Measurements from ENCODE around the gene UBE2E2.

UBE2E2 gene

GRCh38 chr3:23448998-23449537 lies 245.9 kb downstream of the UBE2E2 start:
- Histone ChIP-seq H3K4me1 (ENCODE audit: control insufficient read depth in 1 of 2, insufficient read depth in 1 of 2, low read depth in 1 of 2, low read length in 1 of 2) (no peaks in the 10 kb centered on the region), H3K27me3 (no peaks in the 10 kb centered on the region), H3K27ac (no peak overlapping the region), H3K9me3 (no peaks in the 10 kb centered on the region), H3K4me3 (ENCODE audit: low read depth in 1 of 2, low read length in 1 of 2) (no peak overlapping the region), H3K36me3 (no peaks in the 10 kb centered on the region)
- no peak for TF ChIP-seq CTCF (IDR thresholded peaks at IDR 0.05)

DNA sequence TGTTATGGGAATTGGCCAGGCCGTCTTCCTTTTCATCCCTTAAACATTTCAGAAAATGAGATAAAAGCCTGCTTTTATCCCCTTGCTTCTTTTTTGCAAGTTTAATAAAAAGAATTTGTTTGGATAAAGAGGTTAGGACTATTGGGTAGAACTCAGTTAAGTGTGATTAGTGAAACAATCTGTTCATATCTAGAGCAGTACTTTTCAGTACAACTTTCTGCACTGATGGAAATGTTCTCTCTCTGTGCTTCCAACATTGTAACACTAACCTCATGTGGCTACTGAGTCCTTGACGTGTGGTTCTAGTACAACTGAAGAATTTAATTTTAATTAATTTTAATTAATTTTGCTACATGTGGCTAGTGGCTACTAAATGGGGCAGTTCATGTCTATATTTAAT lies 246.9 kb downstream of the UBE2E2 start:
- no peak overlapping the region for H3K4me3 ChIP-seq (ENCODE audit: low read depth in 1 of 2, low read length in 1 of 2)
- H3K36me3 ChIP-seq: no peaks in the 10 kb centered on the region
- H3K27me3 ChIP-seq: no peaks in the 10 kb centered on the region
- no peak overlapping the region for H3K27ac ChIP-seq
- TF ChIP-seq CTCF (IDR thresholded peaks at IDR 0.05): no peak
- no peaks in the 10 kb centered on the region for H3K4me1 ChIP-seq (ENCODE audit: control insufficient read depth in 1 of 2, insufficient read depth in 1 of 2, low read depth in 1 of 2, low read length in 1 of 2)
- no peaks in the 10 kb centered on the region for H3K9me3 ChIP-seq

DNA sequence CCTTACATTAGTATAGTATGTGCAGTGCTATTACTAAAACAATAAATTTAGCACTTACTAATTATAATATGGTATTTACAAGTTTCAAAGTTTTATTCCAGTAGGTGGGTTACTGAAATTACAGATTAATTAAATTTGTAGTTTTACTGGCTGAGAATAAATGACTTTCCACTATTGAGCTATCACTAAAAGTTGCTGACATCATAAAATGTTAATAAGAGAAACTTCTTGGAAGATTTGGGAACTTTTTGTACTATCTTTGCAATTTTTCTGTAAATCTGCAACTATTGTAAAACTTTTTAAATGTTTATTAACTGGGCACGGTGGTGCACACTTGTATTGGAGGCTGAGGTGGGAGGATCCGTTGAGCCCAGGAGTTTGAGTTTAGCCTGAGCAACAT lies 247.7 kb downstream of the UBE2E2 start:
- H3K36me3 ChIP-seq: no peaks in the 10 kb centered on the region
- no peak for TF ChIP-seq CTCF (IDR thresholded peaks at IDR 0.05)
- H3K9me3 ChIP-seq: no peaks in the 10 kb centered on the region
- no peaks in the 10 kb centered on the region for H3K4me1 ChIP-seq (ENCODE audit: control insufficient read depth in 1 of 2, insufficient read depth in 1 of 2, low read depth in 1 of 2, low read length in 1 of 2)
- no peak overlapping the region for H3K27ac ChIP-seq
- no peaks in the 10 kb centered on the region for H3K27me3 ChIP-seq
- H3K4me3 ChIP-seq (ENCODE audit: low read depth in 1 of 2, low read length in 1 of 2): no peak overlapping the region

DNA sequence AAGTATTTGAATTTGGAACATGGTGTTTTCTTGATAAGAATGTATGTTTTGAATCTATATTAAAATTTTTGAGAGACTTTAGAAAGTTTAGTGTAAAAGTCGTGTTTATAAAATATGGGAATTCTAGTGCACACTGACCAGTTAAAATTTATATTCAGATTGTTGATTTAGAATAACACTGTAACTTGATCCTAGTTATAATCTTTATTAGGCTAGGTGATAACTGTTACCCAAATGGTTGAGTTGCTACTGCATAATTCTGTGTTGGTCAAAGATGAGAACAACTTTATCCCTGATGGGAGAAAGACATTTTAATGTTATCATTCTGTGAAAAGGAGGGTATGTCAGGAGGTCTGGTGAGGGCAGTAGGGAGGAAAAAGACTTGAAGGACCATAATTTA lies 249.3 kb downstream of the UBE2E2 start:
- H3K9me3 ChIP-seq: no peaks in the 10 kb centered on the region
- no peaks in the 10 kb centered on the region for H3K4me1 ChIP-seq (ENCODE audit: control insufficient read depth in 1 of 2, insufficient read depth in 1 of 2, low read depth in 1 of 2, low read length in 1 of 2)
- no peaks in the 10 kb centered on the region for H3K27me3 ChIP-seq
- TF ChIP-seq CTCF (IDR thresholded peaks at IDR 0.05): no peak
- no peak overlapping the region for H3K27ac ChIP-seq
- H3K4me3 ChIP-seq (ENCODE audit: low read depth in 1 of 2, low read length in 1 of 2): no peak overlapping the region
- H3K36me3 ChIP-seq: no peaks in the 10 kb centered on the region

- no peaks in the 10 kb centered on the region for H3K9me3 ChIP-seq
- no peaks in the 10 kb centered on the region for H3K4me1 ChIP-seq (ENCODE audit: control insufficient read depth in 1 of 2, insufficient read depth in 1 of 2, low read depth in 1 of 2, low read length in 1 of 2)
- no peak overlapping the region for H3K4me3 ChIP-seq (ENCODE audit: low read depth in 1 of 2, low read length in 1 of 2)
- no peaks in the 10 kb centered on the region for H3K36me3 ChIP-seq
- no peaks in the 10 kb centered on the region for H3K27me3 ChIP-seq
- TF ChIP-seq CTCF (IDR thresholded peaks at IDR 0.05): no peak
- no peak overlapping the region for H3K27ac ChIP-seq
Measured at GRCh38 chr3:23455084-23455483, 252.0 kb downstream of the UBE2E2 start.

DNA sequence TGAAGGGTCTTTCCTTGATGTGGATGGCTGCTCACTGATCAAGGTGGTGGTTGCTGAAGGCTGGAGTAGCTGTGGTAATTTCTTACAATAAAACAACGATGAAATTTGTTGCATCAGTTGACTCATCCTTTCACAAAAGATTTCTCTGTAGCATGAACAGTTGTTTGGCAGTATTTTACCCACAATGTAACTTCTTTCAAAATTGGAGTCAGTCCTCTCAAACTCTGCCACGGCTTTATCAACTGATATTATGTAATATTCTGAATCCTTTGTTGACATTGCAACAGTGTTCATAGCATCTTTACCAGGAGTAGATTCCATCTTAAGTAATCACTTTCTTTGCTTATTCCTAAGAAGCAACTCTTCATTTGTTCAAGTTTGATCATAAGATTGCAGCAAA lies 252.6 kb downstream of the UBE2E2 start:
- H3K36me3 ChIP-seq: no peaks in the 10 kb centered on the region
- no peak overlapping the region for H3K4me3 ChIP-seq (ENCODE audit: low read depth in 1 of 2, low read length in 1 of 2)
- H3K4me1 ChIP-seq (ENCODE audit: control insufficient read depth in 1 of 2, insufficient read depth in 1 of 2, low read depth in 1 of 2, low read length in 1 of 2): no peaks in the 10 kb centered on the region
- TF ChIP-seq CTCF (IDR thresholded peaks at IDR 0.05): no peak
- no peaks in the 10 kb centered on the region for H3K27me3 ChIP-seq
- no peak overlapping the region for H3K27ac ChIP-seq
- H3K9me3 ChIP-seq: no peaks in the 10 kb centered on the region

Data from neutrophil (primary cell).